Measurements from ENCODE around the gene SDHAF3. TPM values are rescaled to one million over a fixed set of nuclear protein-coding genes. Genes with fewer than 3 reads are reported as not detected.

Gene SDHAF3
- total and polyA plus RNA-seq, 2 donors (not counting 3 experiments of a cell fraction or from before 2014, with no cell fraction given) = 1.7 to 5.2 TPM

DNA sequence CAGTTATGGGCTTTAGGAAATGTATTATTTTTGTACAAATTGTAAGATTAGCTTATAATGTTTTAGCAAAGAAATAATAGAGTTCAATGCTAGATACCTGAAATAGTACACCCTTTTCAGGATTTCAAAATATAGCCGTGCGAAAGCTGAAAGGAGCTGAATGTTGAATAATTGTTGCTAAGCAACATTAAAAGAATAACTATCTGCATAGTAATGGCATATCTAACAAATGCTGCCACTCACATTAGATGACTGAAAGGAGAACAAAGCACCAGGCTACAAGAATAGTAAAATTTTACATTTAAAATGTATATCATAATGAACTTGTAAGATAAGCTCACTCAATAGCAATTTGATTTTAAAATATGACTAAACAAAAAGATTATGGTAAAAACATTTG, 82.5 kb downstream of the SDHAF3 start:
- no peak for TF ChIP-seq EZH2 (IDR thresholded peaks at IDR 0.05; ENCODE audit: borderline replicate concordance, low read depth, low read length, severe bottlenecking)
- TF ChIP-seq JUN (IDR thresholded peaks at IDR 0.05; ENCODE audit: borderline replicate concordance, insufficient read depth, insufficient read length, low read depth) = no peak
- TF ChIP-seq FOS (IDR thresholded peaks at IDR 0.05; ENCODE audit: borderline replicate concordance, insufficient read depth, low read length) = no peak
- TF ChIP-seq POLR2AphosphoS5 (IDR thresholded peaks at IDR 0.05; ENCODE audit: insufficient read depth, low read depth, low read length) = no peak
- TF ChIP-seq MYC (IDR thresholded peaks at IDR 0.05; ENCODE audit: low read depth, low read length) = no peak
- TF ChIP-seq, protein P1, sequence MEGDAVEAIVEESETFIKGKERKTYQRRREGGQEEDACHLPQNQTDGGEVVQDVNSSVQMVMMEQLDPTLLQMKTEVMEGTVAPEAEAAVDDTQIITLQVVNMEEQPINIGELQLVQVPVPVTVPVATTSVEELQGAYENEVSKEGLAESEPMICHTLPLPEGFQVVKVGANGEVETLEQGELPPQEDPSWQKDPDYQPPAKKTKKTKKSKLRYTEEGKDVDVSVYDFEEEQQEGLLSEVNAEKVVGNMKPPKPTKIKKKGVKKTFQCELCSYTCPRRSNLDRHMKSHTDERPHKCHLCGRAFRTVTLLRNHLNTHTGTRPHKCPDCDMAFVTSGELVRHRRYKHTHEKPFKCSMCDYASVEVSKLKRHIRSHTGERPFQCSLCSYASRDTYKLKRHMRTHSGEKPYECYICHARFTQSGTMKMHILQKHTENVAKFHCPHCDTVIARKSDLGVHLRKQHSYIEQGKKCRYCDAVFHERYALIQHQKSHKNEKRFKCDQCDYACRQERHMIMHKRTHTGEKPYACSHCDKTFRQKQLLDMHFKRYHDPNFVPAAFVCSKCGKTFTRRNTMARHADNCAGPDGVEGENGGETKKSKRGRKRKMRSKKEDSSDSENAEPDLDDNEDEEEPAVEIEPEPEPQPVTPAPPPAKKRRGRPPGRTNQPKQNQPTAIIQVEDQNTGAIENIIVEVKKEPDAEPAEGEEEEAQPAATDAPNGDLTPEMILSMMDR (IDR thresholded peaks at IDR 0.05; ENCODE audit: extremely low read depth in 1 of 2, insufficient read depth in 1 of 2, low read depth in 1 of 2, low read length in 2 of 2) = no peak
- TF ChIP-seq, protein P2, sequence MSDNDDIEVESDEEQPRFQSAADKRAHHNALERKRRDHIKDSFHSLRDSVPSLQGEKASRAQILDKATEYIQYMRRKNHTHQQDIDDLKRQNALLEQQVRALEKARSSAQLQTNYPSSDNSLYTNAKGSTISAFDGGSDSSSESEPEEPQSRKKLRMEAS (IDR thresholded peaks at IDR 0.05; ENCODE audit: insufficient read depth, insufficient read length) = no peak
- TF ChIP-seq POLR2A (IDR thresholded peaks at IDR 0.05; ENCODE audit: low read depth, low read length) = no peak
- no peak for TF ChIP-seq GATA2 (IDR thresholded peaks at IDR 0.05; ENCODE audit: insufficient read depth, insufficient read length, low read depth, low read length)
- ChIA-PET CTCF (interaction anchor here (0.8 to 1.7 kb wide), 2 partner anchors 9 to 55 kb away, joined by 4 to 5 read pairs; no protein-coding TSS in a partner anchor), POLR2A (no interaction called here)
- Histone ChIP-seq H3K9me3 (replicated peaks; ENCODE audit: control insufficient read depth, insufficient read depth, low read length) (no peaks in the 10 kb centered on the region), H3K9me1 (replicated peaks; ENCODE audit: control insufficient read depth, extremely low read depth, insufficient read depth, low read length) (no peaks in the 10 kb centered on the region), H3K4me3 (replicated peaks in 1 of 3; ENCODE audit: insufficient read depth in 1 of 3, low read depth in 1 of 3, low read length in 3 of 3) (no peak overlapping the region), H3K4me1 (ENCODE audit: control insufficient read depth, extremely low read depth, insufficient read depth, low read length) (no peaks in the 10 kb centered on the region), H3K4me2 (ENCODE audit: insufficient read depth, low read length) (no peak overlapping the region), H3K79me2 (ENCODE audit: control insufficient read depth, insufficient read depth, low read length) (no peaks in the 10 kb centered on the region), H3K27me3 (ENCODE audit: control insufficient read depth in 2 of 2, insufficient read depth in 2 of 2, low read length in 2 of 2) (no peaks in the 10 kb centered on the region), H3K9ac (replicated peaks; ENCODE audit: extremely low read depth, insufficient read depth, low read length) (no peak overlapping the region), H2AFZ (ENCODE audit: low read depth, low read length) (no peak overlapping the region), H3K36me3 (ENCODE audit: control insufficient read depth in 2 of 2, extremely low read depth in 1 of 2, insufficient read depth in 2 of 2, low read length in 2 of 2) (no peaks in the 10 kb centered on the region), H3K27ac (ENCODE audit: insufficient read depth, low read depth, low read length) (no peak overlapping the region), H4K20me1 (replicated peaks; ENCODE audit: control insufficient read depth, extremely low read depth, insufficient read depth, low read length) (no peaks in the 10 kb centered on the region)
- no peak for DNase-seq (ENCODE audit: low read depth, low spot score)
- BruUV-seq (replicated peaks) = no TSS peak
- no peak for FAIRE-seq
- dilution Hi-C loops (cut with MboI; ENCODE audit: extremely low pct_ligation_motif_present, low sequenced_read_pairs) = no loop called here
- intact Hi-C loops (cut with micrococcal nuclease) = no loop called here

Measured in endothelial cell of umbilical vein (primary cell).